Suprapubic skin (tissue), 4 donors: Measurements from ENCODE around the gene ABI3BP.

Experiments used
- CTCF ChIP-seq, 2 donors: fragments of 200-600 bp in 1 of 2; fragments of 450-650 bp in 1 of 2; sonication (generic) in 1 of 2; IDR thresholded peaks; one replicate each; pipeline ENCODE4 v1.5.1; 2016 to 2019; ENCODE audit warnings: antibody characterized with exemption in 2 of 2, mild to moderate bottlenecking in 1 of 2, moderate library complexity in 1 of 2
- POLR2A ChIP-seq, 2 donors: fragments of 450-650 bp; IDR thresholded peaks; one replicate each; pipeline ENCODE4 v1.6.1; 2017; ENCODE audit warnings: antibody characterized with exemption in 2 of 2, mild to moderate bottlenecking in 2 of 2, moderate library complexity in 2 of 2
- POLR2AphosphoS5 ChIP-seq, 3 donors: sonication (generic); formaldehyde crosslinking; IDR thresholded peaks; one replicate each; pipeline ENCODE4 v1.6.1; 2017; ENCODE audit warnings: antibody characterized with exemption in 3 of 3

- TF ChIP-seq POLR2AphosphoS5 (IDR thresholded peaks at IDR 0.05) (no peak), CTCF (IDR thresholded peaks at IDR 0.05) (no peak), POLR2A (IDR thresholded peaks at IDR 0.05) (no peak)
Measured at GRCh38 chr3:100803711-100804110, 189.5 kb downstream of the ABI3BP start.
